Fibroblast of gingiva (primary cell): ENCODE measurements around the gene SERPINB13.

Experiments
- DNase-seq: peaks from one replicate; pipeline ENCODE4 v3.0.0-alpha.2; 2011; ENCODE audit warnings: low read depth

SERPINB13 gene

DNA sequence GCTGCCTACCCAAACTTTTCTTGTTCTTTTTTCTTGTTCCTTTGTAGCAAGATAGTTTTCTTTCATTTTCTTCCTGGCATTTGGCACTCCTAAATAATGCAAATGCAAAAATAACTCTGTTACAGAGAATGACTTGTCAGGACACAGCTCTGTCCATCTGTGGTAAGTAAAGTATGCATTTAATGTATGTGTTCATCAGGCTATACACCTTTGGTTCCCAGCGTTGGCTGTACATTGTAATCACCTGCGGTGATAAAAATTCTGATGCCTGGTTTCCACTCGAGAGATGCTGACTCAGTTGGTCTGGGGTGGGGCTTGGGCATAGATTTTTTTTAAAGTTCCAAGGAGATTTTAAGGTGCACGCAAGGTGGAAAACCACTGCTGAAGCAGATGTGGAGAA, at the start of gene SERPINB13:
Gene SERPINB13, plus strand, starts transcription at position 378 of the 400 bp plus-strand sequence. CDS start 1,325 bp downstream, outside the sequence.
- no peak for DNase-seq

GRCh38 chr18:63539904-63540510, 47.1 kb upstream of the SERPINB13 start:
- DNase-seq, result peak; percentile 48

DNA sequence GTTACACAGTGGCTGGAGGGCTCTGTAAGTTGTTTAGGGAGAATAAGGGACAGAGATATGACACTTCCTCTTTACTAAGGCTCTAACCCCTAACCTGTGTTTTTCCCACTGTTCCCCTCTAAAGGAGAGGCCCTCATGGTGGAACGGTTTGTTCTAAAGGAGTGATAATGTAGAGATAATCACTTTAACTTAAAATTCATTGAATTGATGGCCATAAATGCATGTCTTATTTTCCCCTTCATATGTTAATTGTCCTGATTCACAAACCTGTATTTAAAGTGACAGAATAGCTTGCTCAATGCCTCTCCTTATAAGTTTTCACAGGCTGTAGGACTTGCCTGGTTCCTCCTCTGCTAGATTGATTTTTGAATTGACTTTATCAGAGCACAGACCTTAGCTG, 45.1 kb upstream of the SERPINB13 start, which contains the start of gene SERPINB12:
Gene SERPINB12, plus strand, starts transcription at position 301 of the 400 bp plus-strand sequence. CDS start 13,791 bp downstream, outside the sequence.
- no peak for DNase-seq

DNA sequence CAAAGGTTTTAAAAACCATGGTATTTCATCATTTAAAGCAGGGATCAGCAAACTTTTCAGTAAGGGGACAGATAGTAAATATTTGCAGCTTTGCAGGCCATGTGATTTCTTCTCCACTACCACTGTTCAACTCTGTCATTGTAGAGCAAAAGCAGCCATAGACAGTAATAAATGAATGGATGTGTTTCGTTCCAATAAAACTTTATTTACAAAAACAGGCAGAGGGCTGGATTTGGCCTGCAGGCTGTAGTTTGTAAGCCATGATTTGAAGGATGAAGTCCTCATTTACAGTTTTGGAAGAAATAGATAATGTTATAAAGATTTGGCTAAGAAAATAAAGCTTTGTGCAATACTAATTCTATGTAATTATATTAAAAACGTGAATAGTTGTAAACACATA, 43.1 kb upstream of the SERPINB13 start:
- DNase-seq, result no peak

DNA sequence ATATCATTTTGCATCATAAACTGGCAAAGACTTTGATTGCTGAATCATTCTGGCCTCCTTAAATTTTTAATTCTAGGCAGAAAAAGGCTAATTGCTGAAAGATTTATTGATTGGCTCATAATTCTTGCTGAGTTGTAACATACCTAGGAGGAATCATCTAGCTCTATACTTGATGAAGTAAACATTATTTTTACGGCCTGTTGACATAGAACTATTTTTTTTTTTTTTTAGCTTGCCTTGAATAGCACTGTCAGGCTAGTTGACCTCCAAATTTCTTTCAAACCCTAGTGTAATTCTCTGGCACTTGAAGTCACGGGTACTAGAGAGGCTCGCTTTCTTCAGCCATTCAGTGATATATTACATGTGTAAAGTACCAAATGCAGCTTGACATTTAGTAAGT, 42.1 kb upstream of the SERPINB13 start:
- no peak for DNase-seq

- DNase-seq, result no peak
Measured at GRCh38 chr18:63550068-63550467, 37.1 kb upstream of the SERPINB13 start.

DNA sequence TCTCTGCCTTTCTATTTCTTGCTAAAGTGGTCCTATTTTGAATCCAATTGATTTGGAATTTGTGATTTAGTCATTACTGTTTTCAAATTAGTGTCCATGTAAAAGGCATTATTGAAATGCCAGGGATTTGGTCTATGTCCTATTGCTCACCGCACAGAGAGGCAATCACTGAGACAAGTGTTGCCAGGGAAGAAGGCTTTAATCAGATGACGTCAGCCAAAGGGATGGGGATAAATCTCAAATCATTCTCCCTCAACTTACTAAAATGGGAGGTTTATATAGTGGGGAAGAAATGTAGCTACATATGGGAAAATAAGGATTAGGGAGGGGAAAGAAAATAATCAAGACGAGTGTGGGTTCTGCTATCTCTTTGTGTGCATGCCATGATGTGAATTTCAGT, 35.4 kb upstream of the SERPINB13 start:
- DNase-seq, result no peak

GRCh38 chr18:63552581-63552980, 34.6 kb upstream of the SERPINB13 start:
- DNase-seq, result no peak

GRCh38 chr18:63553081-63553480, 34.1 kb upstream of the SERPINB13 start:
- peak; percentile 67 for DNase-seq

DNA sequence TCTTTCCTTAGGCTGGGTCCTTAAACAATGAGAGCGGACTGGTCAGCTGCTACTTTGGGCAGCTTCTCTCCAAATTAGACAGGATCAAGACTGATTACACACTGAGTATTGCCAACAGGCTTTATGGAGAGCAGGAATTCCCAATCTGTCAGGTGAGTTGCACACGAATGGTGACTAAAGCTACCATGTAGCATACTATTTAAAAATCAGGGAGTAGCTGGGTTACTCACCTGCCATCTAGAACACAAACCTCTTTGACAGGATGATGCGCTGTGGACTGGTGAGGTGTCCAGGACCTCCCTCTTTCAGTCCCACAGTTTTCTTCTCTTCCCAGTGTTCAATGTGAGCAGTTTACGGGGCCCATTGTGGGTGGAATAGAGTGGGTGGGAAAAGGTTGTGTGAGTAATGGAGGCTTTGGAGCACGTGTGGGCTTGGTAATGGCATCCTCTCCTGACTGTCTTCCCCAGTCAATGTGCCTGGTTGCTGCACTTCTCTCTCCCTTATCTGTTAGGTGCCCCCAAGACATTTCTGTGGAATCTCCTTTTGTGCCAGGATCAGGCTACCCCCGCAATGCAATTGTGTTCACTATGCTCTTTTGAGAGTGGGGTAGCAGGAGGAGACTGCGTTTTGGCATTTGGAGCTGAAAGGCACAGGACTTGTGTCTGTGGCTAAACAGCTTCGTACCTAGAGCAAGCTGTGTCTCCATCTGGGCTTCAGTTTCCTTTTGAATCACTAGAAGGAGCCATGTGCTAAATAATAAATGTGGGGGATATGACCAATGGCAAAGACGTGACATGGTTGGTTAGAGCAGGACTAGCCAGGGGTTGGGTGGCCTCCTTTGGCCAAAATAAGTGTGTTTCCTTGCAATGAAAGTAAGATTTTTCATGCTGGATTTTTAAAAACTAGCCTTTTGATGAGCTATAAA, 27.3 kb upstream of the SERPINB13 start:
- DNase-seq, result no peak

DNA sequence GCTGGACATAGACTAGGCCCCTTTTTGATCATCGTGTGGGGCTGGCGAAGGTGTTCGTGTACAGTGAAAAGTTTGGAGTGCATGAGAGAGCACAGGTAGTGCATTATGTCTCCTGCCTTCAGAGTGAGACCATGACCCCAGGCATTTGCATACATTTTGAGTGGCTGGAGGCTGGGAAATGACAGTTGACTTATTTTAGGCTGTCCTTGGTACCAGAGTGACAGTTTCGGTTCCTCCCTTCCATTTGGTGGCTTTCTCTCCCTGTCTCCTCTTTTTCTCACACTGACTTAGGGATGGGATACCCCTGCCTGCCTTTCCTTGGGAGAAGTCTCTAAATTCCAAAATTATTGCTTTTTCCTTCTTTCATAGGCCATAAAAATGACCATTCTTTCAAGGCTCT, 24.9 kb upstream of the SERPINB13 start:
- no peak for DNase-seq

- no peak for DNase-seq
Measured at GRCh38 chr18:63564021-63564420, 23.1 kb upstream of the SERPINB13 start.

GRCh38 chr18:63564561-63564960, 22.6 kb upstream of the SERPINB13 start:
- DNase-seq, result no peak

DNA sequence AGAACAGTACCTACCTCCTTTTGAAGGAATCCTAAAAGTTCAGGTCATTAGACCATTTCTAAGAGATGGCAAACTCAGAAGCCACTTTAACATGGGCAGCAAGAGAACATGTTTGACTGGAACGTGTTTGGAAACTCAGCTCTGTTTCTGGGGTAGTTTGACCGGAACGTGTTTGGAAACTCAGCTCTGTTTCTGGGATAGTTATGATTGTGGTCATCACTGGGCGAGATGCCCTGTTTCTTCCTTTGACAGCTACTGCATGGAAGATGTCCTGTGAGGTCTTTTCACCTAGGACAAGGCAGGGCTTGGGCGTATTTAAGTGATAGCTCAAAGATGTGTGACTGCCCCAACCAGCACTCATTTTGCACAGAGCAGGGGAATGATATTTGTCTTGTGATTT, 19.9 kb upstream of the SERPINB13 start:
- DNase-seq, result peak; percentile 8

GRCh38 chr18:63567825-63568224, 19.3 kb upstream of the SERPINB13 start:
- DNase-seq, result no peak

DNA sequence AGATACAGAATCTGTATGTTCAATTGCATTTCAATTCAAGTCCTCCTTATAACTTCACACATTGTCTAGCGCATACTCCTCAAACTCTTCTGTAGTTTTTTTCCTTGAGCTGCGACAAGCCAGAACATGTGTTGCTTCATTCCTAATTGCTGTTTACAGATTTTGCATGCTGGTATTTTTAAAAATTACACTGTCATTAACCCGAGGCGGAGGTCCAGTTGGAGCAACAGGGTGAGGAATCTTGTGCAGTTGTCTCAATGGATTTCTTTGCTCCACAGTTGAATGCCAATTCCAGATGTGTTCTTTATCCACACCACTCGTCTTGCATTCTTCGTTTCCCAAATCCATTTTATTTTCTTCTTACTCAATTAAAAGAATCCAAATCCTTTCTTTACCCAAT, 16.4 kb upstream of the SERPINB13 start:
- peak; percentile 35 for DNase-seq

DNA sequence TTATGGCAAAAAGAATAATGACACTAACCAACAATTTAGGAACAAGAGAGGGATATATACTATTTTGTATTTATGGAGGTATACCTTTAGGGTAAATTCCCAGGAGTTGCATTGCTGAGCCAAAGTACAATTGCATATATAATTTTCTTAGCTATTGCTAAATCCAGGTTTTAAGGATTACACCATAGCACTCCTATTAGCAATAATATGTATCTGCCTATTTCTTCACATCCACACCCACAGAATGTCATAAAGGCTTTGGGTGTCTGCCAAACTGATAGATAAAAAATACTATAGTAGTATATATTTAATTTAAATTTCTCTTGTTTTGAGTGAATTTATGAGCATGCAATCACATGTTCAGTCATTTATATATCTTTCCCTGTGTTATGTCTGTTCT, 11.5 kb upstream of the SERPINB13 start:
- DNase-seq, result no peak

DNA sequence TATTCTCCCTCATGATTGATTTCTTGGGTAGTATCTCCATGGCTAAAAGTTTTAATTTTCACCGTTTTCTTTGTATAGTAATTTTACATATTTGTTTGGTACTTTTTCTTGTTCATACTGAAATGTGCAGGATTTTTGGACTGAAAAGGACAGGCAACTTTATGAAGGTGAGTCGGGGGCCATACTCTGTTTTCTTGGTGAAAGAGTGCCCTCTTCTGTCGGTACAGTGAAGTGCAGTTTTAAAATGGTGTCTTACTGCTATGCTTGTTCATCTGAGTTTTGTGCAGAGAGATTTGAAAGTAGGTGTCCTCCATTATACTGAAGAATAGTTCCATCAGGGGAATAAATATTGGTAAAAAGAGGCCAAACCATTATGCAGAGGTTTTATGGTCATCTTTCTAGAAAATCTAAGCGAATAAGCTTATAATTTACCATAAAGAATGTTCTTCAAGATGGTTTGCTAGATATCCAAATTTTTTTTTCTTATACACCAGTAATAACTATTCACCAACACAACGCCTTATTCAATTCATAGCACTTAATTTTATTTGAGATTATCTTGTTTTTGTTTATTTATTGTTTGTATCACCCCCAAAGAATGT, 8.7 kb upstream of the SERPINB13 start:
- DNase-seq, result no peak

- DNase-seq, result no peak
Measured at GRCh38 chr18:63579616-63580015, 7.5 kb upstream of the SERPINB13 start.

DNA sequence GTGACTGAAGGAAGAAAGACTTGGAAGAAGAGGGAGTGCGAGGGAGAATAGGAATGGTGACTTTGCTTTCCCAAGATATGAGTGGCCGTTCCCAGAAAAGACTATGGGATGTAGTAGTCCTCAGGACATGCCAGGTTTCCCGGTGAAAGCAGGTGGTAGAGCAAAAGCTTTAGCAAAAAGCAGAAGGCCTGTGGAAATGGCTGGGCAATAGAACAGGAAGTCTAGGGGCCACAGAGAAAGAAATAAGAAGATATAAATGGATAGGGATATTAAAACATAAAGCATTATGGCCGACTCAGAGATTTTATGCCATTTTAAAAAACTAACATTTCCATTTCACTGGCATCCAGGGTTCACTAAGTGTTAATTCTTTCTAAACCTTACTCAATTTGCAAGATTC, 1.2 kb upstream of the SERPINB13 start:
- no peak for DNase-seq

- DNase-seq, result no peak
Measured at GRCh38 chr18:63586431-63586830, 712 bp upstream of the SERPINB13 start.

- no peak for DNase-seq
Measured at GRCh38 chr18:63588909-63589308, 1.8 kb downstream of the SERPINB13 start.

DNA sequence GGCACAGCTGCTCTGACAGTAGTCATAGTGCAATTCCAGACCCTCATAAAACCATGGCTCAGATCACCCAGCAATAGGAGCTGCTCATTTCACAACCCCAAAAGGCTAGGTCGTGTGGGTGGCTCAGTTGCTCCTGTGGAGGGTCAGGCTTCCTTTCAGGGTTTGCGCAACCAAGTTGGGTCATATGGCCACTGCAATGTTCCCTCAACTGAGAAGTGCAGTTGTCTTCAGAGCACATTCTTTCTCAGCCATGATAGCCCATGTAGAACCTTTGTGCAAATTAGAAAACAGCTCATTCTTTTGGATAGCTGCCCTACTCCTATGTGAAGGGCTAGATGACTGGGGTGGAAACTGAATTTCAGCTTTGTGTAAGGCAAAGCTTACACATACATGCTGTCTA, 3.2 kb downstream of the SERPINB13 start:
- no peak for DNase-seq
